IPS DF 4.7 (cell line): ENCODE measurements around the gene MAMDC2.

Experiments
- DNase-seq: peaks from one replicate; pipeline ENCODE4 v3.0.0-alpha.2; 2013; ENCODE audit warnings: low spot score; ENCODE audit errors: extremely low read depth

Gene MAMDC2

DNA sequence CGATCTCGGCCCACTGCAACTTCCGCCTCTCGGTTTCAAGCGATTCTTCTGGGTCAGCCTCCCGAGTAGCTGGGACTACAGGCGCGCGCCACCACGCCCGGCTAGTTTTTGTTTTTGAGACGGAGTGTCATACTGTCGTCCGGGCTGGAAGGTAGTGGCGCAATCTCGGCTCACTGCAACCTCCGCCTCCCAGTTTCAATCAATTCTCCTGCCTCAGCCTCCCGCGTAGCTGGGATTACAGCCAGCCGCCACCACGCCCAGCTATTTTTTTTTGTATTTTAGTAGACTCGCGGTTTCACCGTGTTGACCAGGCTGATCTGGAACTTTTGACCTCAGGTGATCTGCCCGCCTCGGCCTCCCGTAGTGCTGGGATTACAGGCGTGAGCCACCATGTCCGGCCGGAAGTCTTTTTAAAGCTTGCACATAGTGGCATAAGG is 216.4 kb downstream of the MAMDC2 start:
- DNase-seq: no peak

DNA sequence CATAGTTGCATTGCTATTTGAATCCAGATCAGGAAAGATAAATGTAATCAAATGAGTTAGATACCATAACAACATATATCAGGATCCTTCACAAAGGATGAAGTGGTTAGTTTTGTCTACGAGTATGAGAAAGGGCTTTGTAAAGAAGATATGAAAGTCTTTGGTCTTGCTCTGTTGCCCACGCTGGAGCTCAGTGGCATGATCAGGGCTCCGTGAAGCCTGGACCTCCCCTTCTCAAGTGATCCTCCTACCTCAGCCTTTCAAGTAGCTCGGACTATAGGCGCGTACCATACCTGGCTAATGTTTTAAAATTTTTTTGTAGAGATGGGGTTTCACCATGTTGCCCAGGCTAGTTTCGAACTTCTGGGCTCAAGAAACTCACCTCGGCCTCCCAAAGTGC is 217.0 kb downstream of the MAMDC2 start:
- DNase-seq: no peak

DNA sequence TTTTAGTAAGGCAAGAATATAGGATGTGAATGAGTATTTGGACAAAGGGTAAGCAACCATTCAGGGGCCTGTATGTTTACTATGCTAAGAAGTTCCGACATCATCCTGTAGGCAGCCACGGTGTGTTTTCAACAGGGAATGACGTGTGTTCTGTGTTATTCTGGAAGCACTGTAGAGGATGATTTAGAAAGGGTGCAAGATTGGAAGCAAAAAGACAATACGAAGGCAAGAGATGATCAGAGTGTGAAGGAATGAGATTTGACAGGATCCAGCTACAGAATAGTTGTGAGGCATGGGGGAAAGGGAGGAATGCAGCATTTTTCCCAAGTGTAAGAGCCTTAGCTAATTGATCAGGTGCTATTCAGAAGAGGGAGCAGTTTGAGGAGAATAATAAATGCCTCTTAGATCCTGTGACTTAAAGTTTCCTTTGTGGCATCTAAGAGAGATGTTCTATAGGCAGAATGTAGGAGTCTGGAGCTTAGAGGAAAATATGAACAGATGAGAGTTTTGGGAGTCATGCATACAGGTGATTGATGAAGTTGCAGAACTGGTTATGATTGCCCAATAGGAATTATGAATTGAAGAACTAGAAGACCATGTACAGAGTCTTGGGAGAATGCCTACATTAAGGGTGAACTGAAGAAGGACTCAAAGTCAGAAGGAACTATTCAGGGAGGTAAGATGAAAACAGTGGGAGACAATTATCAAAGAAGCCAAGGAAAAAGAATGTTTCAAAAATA is 217.7 kb downstream of the MAMDC2 start:
- DNase-seq: no peak

DNA sequence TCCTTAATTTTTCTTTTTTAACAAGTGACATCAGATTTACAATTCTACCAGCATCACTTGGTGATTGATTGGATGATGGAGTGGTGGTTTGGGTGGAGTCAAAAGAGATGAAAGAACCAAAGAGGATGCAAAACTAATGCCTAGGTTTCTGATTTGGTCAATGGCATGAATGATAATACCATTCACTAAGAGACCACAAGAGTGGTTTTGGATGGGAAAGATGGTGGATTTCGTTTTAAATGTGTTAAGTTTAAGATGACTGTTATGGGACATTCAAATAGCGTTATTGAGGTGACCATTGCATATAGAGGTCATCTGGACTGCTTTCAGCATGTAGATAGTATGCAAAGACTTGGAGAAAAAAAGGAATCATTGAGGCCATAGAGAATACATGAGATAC is 218.7 kb downstream of the MAMDC2 start:
- no peak for DNase-seq

DNA sequence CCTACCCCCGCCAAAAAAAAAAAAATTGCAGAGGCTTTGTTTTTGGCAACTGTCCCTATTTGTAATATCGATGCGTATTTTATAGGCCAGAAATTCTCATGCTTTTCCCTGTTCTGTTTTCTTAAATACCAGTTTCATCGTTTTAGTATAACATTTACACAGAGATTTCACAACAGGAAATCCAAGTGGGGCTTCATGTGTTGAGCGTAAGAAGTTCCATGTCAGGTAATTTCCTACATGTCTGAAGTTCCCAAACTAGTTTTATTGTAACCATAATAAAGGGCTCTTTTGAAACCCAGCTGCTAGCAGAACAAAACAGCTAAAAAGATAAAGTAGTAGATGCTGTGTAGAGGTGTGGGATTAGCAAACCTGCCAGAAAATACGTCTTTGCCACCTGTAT is 219.3 kb downstream of the MAMDC2 start:
- no peak for DNase-seq

DNA sequence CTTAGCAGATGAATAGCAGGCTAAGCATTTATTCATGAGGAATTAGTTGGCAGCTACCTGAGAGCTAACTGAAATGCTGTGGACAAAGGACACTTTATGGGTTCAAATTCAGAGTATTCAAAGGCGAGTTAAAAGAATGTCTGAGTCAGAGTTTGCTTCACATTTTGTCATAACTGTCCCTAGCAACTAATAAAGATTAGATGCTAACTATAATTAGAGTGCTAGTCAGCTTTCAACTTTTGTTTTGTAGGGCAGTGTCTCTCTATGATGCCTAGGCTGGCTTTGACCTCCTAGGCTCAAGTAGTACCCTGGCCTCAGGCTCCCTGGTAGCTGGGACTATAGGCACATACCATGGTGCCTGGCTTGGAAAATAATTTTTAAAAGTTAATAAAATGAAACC is 219.8 kb downstream of the MAMDC2 start:
- no peak for DNase-seq
